ENCODE data around the gene CACNB4.
"Not testable (repeated sequence)": the region's sequence is repeated elsewhere in the genome, so short reads cannot be mapped to it uniquely, and the experiment has no call there.

Gene CACNB4

GRCh38 chr2:152036611-152037469 is 62.0 kb downstream of the CACNB4 start:
- Histone ChIP-seq H3K4me1 (ENCODE audit: control insufficient read depth, insufficient read depth, low read length, poor library complexity, severe bottlenecking) (no peaks in the 10 kb centered on the region), H3K27ac (ENCODE audit: low read depth, low read length, severe bottlenecking) (no peak overlapping the region), H3K9me3 (ENCODE audit: control insufficient read depth, low read length) (no peaks in the 10 kb centered on the region), H3K36me3 (ENCODE audit: control insufficient read depth, insufficient read depth, low read length) (no peaks in the 10 kb centered on the region), H3K4me3 (ENCODE audit: extremely low read depth, insufficient read depth, low read length, poor library complexity, severe bottlenecking) (no peak overlapping the region)
- 41 to 55% methylated on average over 6 to 9 of the region's 10 CpGs for WGBS, 2 experiments (ENCODE audit: insufficient coverage in 2 of 2)

GRCh38 chr2:152034257-152034801 is 64.5 kb downstream of the CACNB4 start:
- WGBS, 2 experiments (ENCODE audit: insufficient coverage in 2 of 2) = 13% methylated on average over 3 of the region's 7 CpGs; no CpG with 5 or more reads in 1 of the 2 experiments
- H3K27ac ChIP-seq (ENCODE audit: low read depth, low read length, severe bottlenecking) = no peak overlapping the region
- H3K4me3 ChIP-seq (ENCODE audit: extremely low read depth, insufficient read depth, low read length, poor library complexity, severe bottlenecking) = no peak overlapping the region
- H3K36me3 ChIP-seq (ENCODE audit: control insufficient read depth, insufficient read depth, low read length) = no peaks in the 10 kb centered on the region
- no peaks in the 10 kb centered on the region for H3K4me1 ChIP-seq (ENCODE audit: control insufficient read depth, insufficient read depth, low read length, poor library complexity, severe bottlenecking)
- no peaks in the 10 kb centered on the region for H3K9me3 ChIP-seq (ENCODE audit: control insufficient read depth, low read length)

- 70 to 77% methylated on average over 6 to 9 of the region's 12 CpGs for WGBS, 2 experiments (ENCODE audit: insufficient coverage in 2 of 2)
- Histone ChIP-seq H3K4me1 (ENCODE audit: control insufficient read depth, insufficient read depth, low read length, poor library complexity, severe bottlenecking) (no peaks in the 10 kb centered on the region), H3K4me3 (ENCODE audit: extremely low read depth, insufficient read depth, low read length, poor library complexity, severe bottlenecking) (no peak overlapping the region), H3K36me3 (ENCODE audit: control insufficient read depth, insufficient read depth, low read length) (no peaks in the 10 kb centered on the region), H3K9me3 (ENCODE audit: control insufficient read depth, low read length) (no peaks in the 10 kb centered on the region), H3K27ac (ENCODE audit: low read depth, low read length, severe bottlenecking) (no peak overlapping the region)
Observed at GRCh38 chr2:152033011-152033925, 65.6 kb downstream of the CACNB4 start.

GRCh38 chr2:152031747-152032306 is 67.0 kb downstream of the CACNB4 start:
- WGBS, 2 experiments (ENCODE audit: insufficient coverage in 2 of 2) = 90 to 93% methylated on average over 3 to 7 of the region's 7 CpGs
- Histone ChIP-seq H3K27ac (ENCODE audit: low read depth, low read length, severe bottlenecking) (no peak overlapping the region), H3K9me3 (ENCODE audit: control insufficient read depth, low read length) (no peaks in the 10 kb centered on the region), H3K36me3 (ENCODE audit: control insufficient read depth, insufficient read depth, low read length) (no peaks in the 10 kb centered on the region), H3K4me3 (ENCODE audit: extremely low read depth, insufficient read depth, low read length, poor library complexity, severe bottlenecking) (no peak overlapping the region), H3K4me1 (ENCODE audit: control insufficient read depth, insufficient read depth, low read length, poor library complexity, severe bottlenecking) (no peaks in the 10 kb centered on the region)

- not testable (repeated sequence) for H3K9me3 ChIP-seq (ENCODE audit: control insufficient read depth, low read length); H3K4me3 ChIP-seq (ENCODE audit: extremely low read depth, insufficient read depth, low read length, poor library complexity, severe bottlenecking); H3K36me3 ChIP-seq (ENCODE audit: control insufficient read depth, insufficient read depth, low read length); H3K27ac ChIP-seq (ENCODE audit: low read depth, low read length, severe bottlenecking); H3K4me1 ChIP-seq (ENCODE audit: control insufficient read depth, insufficient read depth, low read length, poor library complexity, severe bottlenecking)
- WGBS, 2 experiments (ENCODE audit: insufficient coverage in 2 of 2) = 93 to 100% methylated on average over 1 to 2 of the region's 4 CpGs
Observed at GRCh38 chr2:152030596-152031328, 68.1 kb downstream of the CACNB4 start.

GRCh38 chr2:152028182-152028862 is 70.5 kb downstream of the CACNB4 start:
- Histone ChIP-seq H3K4me1 (ENCODE audit: control insufficient read depth, insufficient read depth, low read length, poor library complexity, severe bottlenecking) (no peaks in the 10 kb centered on the region), H3K9me3 (ENCODE audit: control insufficient read depth, low read length) (no peaks in the 10 kb centered on the region), H3K27ac (ENCODE audit: low read depth, low read length, severe bottlenecking) (no peak overlapping the region), H3K36me3 (ENCODE audit: control insufficient read depth, insufficient read depth, low read length) (no peaks in the 10 kb centered on the region), H3K4me3 (ENCODE audit: extremely low read depth, insufficient read depth, low read length, poor library complexity, severe bottlenecking) (no peak overlapping the region)
- WGBS, 2 experiments (ENCODE audit: insufficient coverage in 2 of 2) = 93 to 100% methylated on average over 1 to 3 of the region's 5 CpGs

GRCh38 chr2:152025678-152026287 is 73.1 kb downstream of the CACNB4 start:
- Histone ChIP-seq H3K4me3 (ENCODE audit: extremely low read depth, insufficient read depth, low read length, poor library complexity, severe bottlenecking) (no peak overlapping the region), H3K9me3 (ENCODE audit: control insufficient read depth, low read length) (no peaks in the 10 kb centered on the region), H3K4me1 (ENCODE audit: control insufficient read depth, insufficient read depth, low read length, poor library complexity, severe bottlenecking) (no peaks in the 10 kb centered on the region), H3K36me3 (ENCODE audit: control insufficient read depth, insufficient read depth, low read length) (no peaks in the 10 kb centered on the region), H3K27ac (ENCODE audit: low read depth, low read length, severe bottlenecking) (no peak overlapping the region)
- WGBS, 2 experiments (ENCODE audit: insufficient coverage in 2 of 2) = 18 to 24% methylated on average over 13 to 15 of the region's 15 CpGs

- no peak overlapping the region for H3K27ac ChIP-seq (ENCODE audit: low read depth, low read length, severe bottlenecking)
- 79 to 100% methylated on average over 2 of the region's 2 CpGs for WGBS, 2 experiments (ENCODE audit: insufficient coverage in 2 of 2)
- H3K36me3 ChIP-seq (ENCODE audit: control insufficient read depth, insufficient read depth, low read length) = no peaks in the 10 kb centered on the region
- no peaks in the 10 kb centered on the region for H3K4me1 ChIP-seq (ENCODE audit: control insufficient read depth, insufficient read depth, low read length, poor library complexity, severe bottlenecking)
- no peak overlapping the region for H3K4me3 ChIP-seq (ENCODE audit: extremely low read depth, insufficient read depth, low read length, poor library complexity, severe bottlenecking)
- no peaks in the 10 kb centered on the region for H3K9me3 ChIP-seq (ENCODE audit: control insufficient read depth, low read length)
Observed at GRCh38 chr2:152024477-152024876, 74.4 kb downstream of the CACNB4 start.

- no peaks in the 10 kb centered on the region for H3K9me3 ChIP-seq (ENCODE audit: control insufficient read depth, low read length)
- WGBS, 2 experiments (ENCODE audit: insufficient coverage in 2 of 2) = 76 to 91% methylated on average over 1 to 3 of the region's 3 CpGs
- H3K4me1 ChIP-seq (ENCODE audit: control insufficient read depth, insufficient read depth, low read length, poor library complexity, severe bottlenecking) = no peaks in the 10 kb centered on the region
- H3K4me3 ChIP-seq (ENCODE audit: extremely low read depth, insufficient read depth, low read length, poor library complexity, severe bottlenecking) = no peak overlapping the region
- H3K36me3 ChIP-seq (ENCODE audit: control insufficient read depth, insufficient read depth, low read length) = no peaks in the 10 kb centered on the region
- H3K27ac ChIP-seq (ENCODE audit: low read depth, low read length, severe bottlenecking) = no peak overlapping the region
Observed at GRCh38 chr2:152022090-152022489, 76.8 kb downstream of the CACNB4 start.
